GM19239 (cell line): Measurements from ENCODE around the gene GALNT18.

Experiments used
- DNase-seq: peaks from one replicate; pipeline ENCODE4 v3.0.0; 2011; ENCODE audit warnings: low spot score; ENCODE audit not compliant: insufficient read length
- FAIRE-seq: peaks from 2 replicates; lab custom pipeline; 2011; peaks lifted over from hg19 to GRCh38; lab: Jason Lieb, UNC

GALNT18 gene

DNA sequence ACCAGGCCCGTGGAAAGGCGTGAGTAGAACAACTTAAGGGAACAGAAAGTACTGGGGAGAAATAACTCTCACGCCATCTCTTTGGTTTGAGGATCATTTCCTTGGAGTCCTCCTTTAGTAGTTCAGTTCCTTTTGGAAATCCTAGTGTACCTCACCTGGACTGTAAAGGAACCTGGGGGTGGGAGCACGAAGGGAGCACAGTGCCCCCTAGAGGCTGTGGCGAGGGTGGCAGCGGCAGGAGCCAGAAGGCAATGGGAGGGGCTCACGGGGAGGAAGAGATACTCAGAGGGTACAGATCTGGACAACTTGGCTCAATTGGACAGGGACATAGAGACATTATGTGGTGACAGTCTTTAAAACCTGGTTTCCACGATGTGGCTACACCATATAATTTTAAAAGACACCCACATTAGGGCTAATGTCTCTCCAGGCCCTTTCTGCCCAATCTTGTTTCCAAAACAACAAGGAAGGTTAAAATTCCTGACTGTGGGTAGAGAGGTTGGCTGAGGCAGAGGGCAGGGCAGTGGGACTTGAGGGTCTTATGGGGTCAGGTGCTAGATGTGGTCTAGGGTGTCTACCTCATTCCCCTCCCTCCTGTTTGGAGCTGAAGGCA is 355.7 kb downstream of the GALNT18 start:
- DNase-seq (peak; percentile 61), FAIRE-seq (peak; percentile 90)

DNA sequence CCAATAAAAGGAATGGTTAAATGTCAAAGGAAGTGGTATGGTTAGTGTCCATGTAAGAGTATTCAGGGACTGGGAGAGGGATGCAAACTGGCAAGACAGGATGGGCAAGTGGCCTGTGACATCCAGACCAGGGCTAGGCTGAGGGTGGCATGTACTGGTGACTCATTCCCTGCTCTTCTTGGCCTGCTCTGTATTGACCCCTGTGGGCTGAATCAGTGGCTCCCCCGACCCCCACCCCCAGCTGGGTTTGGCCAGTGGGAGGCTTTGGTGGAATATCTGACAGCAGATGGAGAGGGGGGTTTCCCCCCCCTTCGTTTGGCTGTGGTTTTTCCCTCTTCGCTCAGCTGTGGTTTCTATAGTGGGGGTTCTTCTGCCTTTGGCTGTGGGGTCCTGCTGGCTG is 356.5 kb downstream of the GALNT18 start:
- DNase-seq (no peak), FAIRE-seq (no peak)

DNA sequence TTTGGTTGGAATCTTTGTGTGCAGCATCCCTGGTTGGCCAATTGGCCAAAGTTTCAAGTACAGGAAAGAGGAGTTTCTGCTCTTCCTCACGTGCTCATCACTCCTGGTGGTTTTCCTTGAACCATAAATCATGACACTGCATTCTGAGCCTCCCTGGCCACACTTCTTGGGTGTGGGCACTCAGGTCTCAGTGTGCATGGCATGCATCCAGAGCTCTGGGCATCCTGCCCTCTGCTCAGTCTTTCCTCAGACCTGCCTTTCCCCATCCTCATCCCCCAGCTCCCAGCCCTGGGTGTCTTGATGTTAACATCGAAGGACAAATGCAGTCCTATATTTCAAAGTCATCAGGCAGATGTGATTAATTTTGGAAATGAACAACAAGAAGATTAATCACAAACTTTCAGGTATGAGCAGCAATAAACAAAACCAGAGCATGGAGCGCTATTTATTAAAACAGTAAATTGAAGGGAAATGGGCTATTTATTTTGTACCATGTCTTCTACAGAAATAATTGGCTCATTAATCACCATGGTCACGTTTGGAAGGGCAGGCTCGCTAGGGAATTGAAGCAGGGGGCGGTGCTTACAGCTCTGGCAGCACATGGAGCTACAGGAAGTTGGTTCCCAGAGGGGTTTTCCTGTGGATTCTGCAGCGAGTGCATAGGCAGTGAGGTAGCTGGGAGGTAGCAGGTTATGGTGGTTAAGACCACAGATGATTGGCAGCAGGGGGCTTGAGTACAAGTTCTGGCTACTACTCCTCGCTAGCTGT is 358.4 kb downstream of the GALNT18 start:
- DNase-seq, result no peak
- no peak for FAIRE-seq

DNA sequence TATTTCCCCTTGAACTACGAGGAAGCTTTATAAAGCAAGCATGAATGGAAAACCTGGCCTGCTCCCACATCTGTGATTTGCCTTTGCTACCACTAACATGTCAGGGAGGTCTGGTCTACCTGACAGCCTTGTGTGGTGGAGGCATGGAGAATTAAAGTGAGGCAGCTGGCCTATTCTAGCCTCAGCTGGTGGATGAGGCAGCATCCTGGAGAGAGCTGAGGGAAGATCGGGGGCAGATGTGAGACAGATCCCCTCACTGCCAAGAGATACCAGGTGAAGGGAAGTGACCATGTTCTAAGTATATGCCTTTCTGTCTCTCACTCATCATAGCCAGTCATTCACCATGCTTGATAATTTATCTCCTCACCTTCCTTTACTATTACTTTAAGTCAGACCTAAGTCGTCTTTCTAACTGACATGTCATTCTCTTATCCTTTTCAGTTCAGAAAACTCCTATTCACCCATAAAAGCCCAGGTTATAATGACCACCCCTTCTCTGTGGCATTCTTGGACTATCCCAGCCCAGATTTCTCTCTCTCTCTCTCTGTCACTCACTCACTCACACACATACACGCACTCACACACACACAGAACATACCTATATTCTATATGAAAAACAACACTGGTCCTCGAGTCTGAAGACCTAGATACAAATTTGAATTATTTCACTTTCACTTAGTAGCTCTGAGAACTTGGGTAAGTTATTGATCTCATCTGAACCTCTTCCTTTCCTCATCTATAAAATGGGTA is 359.5 kb downstream of the GALNT18 start:
- no peak for DNase-seq
- FAIRE-seq, result no peak

DNA sequence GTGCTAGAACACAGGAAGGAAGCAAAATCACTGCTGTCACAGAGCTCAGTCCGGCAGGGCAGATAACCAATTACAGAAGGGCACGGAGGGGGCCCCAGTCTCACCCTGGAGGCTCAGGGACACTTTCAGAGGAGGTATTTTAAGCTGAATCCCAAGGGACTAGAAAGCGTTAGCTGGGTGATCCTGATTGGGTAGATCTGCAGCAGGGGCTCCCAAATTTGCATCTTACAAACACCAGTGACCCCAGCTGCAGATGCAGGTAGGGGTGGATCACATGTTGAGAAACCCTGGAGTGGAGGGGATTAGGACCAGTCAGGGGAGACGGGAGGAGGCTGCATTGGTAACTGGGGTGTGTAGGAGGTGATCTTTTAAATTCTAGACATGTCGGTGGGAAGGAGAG is 360.2 kb downstream of the GALNT18 start:
- FAIRE-seq (no peak), DNase-seq (no peak)

DNA sequence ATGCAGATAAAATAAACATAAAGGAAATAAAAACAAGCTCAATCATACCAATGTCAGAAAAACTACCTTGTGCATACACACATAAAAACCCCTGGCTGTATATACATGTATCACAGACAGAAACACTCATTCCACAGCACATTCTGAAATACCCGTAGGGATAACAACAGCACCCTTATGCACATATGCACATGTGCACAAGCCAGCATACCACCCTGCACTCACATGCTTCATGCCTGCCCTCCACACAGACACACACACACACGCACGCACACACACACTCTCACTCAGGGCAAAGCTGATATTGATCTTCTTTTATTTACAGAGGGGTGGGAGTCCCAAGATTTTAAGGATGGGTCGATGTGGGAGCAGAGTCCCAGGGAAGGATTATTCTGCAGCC is 360.9 kb downstream of the GALNT18 start:
- DNase-seq (no peak), FAIRE-seq (no peak)

DNA sequence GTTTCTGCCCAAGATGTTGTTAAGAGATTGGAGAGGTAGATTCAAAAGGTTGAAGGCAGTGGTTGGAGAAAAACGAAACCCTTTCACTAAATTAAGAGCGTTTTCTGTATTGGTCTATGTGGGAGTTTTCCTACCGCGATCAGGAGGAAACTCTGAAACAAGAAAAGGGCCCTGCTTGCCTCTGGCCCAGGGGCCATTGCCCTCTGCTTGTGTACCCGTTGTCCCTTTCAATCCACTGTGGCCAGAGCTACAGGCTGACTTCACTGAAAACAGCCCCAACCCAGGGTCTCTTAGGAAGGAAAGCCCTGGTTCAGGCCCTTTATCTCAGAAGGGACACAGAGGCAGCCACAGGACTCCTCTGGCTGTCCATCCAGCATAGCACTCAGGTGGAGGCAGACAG is 367.8 kb downstream of the GALNT18 start:
- FAIRE-seq, result no peak

DNA sequence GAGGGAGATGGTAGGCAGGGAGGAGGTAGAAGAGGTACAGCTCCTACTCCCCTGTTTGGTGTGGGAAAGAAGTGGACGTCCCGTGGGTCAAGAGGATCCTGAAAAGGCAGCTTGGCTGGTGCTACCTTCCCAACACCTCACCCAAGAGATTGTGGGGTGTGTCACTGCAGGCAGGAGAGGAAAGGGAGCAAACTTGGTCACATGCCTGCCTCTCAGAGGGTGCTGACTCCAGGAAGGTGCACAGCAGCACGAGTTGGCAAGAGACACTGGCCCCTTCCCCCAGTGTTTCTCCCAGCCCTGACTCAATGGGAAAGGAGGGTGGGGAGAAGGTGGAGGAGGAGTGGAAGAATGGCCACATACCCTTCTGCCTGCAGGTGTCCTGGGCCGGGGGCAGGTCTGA is 368.3 kb downstream of the GALNT18 start:
- FAIRE-seq, result no peak
- DNase-seq, result no peak

More for the DNA sequence above, 367.8 kb downstream of the GALNT18 start:
- DNase-seq, result no peak

DNA sequence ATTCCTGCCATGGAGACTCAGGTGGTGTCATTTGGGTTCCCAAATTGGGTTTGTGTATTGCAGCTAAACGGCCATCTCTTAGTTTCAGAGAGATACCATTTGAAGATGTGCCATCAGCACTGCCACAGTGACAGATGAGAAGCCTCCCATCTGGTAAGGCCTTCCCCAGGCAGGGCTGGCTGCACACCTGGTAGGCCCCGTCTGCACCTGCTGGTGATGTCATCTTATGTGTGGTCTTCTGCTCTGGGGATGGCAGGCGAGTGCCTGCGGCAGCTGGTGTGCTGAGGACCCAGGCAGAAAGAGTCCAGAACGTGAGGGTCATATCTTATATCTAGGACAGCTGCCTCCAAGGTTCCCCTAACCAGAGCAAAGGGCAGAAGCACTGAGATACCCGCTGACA is 369.4 kb downstream of the GALNT18 start:
- FAIRE-seq (no peak), DNase-seq (no peak)

DNA sequence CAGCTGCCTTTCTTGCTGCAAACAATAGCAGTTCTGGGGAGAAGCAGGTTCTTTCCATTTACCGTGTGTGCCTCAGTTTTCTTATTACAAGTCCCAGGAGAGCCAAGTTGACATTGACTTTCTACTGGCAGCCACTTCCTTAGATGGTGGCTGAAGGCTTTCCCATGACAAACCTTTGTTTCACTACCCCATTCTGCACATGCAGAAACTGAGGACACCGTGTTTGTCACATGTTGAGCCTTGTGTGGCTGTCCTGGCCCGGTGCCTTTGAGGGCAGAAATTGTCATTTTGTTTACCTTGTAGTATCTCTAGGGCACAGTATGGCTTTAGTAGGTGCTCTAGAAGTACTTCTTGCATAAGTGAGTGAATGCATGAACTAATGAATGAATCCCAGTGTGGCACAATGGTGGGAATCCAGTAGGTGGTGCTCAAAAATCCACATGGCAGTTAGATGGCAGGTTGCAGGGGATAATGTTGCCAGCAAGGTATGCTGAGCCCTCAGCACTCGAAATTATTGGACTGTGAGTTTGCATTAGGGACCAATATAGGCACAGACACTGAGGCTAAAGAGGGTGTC is 370.3 kb downstream of the GALNT18 start:
- DNase-seq (no peak), FAIRE-seq (no peak)

DNA sequence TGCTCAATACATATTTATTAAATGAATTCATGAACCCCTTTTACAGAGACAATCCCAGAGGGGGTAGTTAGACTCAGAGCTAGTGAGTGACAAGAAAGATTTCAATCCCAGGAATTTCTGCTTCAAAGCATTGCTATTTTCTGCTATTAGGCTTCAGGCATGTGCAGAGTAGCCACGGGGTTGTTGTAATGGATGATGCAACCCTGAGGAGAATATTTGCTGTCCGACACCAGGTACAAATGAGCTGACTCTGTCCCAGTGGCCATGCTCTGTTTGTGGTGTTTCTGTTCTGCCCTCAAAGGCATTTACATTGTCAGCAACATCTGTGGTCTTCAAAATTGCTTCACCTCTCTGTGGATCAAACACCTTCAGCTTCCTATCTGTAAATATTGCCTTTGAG is 371.3 kb downstream of the GALNT18 start:
- FAIRE-seq (no peak), DNase-seq (no peak)

DNA sequence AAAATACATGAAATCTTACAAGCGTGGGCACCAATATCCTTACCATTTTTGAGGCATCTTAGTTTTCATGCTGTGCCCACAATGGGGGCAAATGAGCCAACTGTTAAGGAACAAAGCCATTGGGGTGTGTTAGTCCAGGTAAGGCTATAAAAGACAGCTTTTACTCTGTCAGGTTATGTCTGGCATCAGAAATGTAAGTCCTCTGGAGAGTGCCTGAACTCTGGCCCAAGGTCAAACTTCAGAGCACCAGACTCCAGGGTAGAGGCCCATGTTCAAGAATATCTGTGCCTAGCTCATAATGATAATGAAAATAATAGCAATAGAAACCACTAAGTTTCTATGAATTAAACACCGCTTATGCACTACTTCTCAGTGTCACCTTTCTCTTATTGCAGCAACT is 374.2 kb downstream of the GALNT18 start:
- FAIRE-seq, result no peak
- DNase-seq, result no peak

DNA sequence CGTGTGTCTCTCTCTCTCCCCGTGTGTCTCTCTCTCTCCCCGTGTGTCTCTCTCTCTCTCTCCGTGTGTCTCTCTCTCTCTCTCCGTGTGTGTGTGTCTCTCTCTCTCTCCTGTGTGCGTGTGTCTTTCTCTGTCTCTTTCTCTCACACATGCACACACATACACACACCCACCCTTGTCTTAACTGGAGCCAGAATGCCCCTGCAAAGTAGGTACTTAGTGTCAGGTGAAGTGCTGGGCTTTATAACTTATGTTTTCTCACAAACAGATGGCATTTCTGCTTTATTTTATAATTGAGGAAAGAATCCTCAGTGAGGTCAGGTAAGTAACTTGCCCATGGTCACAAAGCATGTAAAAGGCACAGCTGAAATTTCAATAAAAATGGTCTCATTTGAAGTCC is 374.7 kb downstream of the GALNT18 start:
- no peak for DNase-seq
- FAIRE-seq, result no peak

DNA sequence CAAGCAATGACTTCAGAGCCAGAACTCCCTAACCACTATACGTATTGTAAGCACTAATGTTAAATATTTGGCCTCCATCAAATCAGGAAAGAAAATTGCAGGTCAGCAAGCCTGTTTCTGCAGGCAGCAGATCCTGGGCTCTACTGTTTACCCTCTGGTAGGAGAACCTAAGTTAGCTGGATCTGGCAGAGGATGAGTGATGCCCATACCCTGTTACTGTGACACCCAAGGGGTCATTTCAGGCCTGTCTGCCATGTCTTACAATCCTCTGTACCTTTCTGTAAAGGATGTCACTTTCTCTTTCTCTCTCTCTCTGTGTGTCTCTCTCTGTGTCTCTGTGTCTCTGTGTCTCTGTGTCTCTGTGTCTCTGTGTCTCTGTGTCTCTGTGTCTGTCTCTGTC is 375.6 kb downstream of the GALNT18 start:
- no peak for FAIRE-seq
- DNase-seq, result no peak

DNA sequence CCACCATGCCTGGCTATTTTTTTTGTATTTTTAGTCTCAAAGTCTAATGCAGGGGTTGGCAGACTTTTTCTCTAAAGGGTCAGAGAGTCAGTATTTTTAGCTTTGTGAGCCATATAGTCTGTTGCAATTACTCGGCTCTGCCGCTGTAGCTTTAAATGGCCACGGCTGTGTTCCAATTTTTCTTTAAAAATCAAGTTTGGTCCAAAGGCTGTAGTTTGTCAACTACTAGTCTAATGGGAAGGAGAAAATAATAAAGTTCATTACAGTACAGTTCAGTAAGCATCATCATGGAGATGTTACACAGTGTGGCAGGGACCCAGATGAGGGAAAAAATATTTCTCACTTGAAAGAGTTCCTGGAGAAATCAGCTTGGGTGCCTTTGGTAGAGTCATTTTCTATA is 376.4 kb downstream of the GALNT18 start:
- no peak for FAIRE-seq
- DNase-seq, result no peak

DNA sequence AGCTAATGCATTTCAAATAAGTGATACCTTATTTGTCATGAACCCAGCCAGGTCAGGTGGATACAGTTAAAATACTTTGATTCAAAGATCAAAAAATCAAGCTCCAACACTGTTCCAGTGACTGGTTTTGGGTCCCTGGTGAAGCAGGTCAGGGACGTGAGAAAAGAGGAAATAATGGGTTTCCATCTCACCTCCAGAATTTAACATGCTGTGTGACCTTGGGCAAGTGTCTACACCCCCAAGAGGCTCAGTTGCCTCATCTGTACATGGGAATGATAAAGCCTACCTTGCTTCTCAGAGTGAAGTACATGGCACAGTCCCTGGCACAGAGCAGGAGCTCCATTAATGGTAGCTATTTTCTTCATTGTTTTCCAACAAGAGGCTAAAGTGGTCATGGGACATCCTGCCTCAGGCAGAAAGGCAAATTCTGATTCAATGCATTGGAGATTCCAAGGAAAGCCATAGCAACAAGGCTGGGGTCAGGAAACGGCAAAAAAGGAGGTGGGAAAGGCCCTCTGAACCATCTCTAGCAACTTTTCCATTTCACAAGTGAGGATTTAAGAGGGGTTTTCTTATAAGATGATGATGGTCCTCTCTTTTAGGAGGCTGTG is 377.2 kb downstream of the GALNT18 start:
- DNase-seq (no peak), FAIRE-seq (no peak)

DNA sequence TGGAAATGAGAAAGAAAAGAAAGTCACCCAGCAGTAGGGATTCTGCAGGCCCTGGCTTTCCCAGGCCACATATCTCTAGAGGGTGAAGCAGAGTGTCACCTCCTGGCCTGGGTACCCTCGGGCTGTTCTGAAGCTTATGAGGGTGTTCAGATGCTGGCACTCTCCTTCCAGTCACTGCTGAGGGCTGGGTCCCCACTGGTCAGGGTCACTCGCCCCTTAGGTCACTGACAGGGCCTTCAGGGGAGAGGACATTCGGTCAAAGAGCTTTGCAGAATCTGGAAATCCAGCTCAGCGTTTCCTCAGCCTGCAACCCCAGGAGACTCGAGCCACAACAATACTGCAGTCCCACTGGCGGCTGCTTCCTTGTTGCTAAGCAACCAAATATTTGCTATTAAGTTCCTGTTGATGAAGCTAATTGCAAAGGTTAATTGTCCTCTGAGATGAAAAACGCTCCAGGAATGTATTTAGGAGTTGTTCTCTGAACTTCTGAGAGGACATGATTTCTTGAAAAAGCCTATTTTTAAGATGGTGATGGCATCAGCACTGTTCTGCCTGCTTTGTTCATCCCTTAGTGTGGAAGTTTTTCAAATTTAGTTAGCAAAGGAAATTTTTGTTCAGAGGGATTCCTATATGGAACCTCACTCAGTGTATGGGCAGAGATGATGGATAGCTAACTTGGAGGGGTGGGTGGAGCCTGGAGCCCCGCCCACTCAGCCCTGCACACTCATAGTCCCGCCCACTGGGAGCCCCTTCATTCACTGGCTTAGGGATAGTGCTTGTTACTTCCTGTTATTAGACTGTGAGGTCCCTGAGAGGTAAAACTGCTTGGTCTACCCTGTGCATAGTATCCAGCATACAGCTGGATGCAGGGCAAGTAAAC is 378.0 kb downstream of the GALNT18 start:
- FAIRE-seq (no peak), DNase-seq (peak; percentile 23)

DNA sequence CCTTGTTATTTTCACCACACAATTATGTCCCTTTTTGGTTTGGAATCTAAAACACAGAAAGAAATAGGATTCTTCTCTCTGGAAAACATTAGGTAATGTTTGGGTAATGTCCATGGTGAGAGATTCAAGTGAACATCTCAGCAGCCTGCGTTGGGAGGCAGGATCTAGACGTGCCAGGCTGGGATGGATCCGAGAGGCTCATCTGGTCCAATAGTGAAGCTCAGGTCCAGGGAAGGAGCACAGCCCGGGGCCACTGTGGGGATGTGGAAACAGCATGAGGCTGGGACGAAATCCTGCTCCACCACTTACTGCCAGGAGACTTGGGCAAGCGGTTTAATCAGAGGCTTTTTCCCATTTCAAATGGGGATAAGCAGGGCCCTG is 378.6 kb downstream of the GALNT18 start:
- FAIRE-seq, result no peak

DNA sequence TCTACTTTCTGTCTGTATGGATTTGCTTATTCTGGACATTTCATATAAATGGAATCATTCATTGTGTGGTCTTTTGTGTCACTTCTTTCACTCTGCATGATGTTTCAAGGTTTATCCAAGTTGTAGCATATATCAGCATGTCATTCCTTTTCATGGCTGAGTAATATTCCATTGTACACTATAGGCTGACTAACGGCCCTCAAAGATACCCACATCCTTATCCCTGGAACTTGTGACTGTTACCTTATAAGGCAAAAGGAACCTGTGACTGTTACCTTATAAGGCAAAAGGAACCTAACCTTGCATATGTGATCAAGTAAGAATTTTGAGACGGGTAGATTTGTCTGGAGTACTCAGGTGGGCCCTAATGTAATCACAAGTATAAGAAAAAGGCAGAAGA is 380.5 kb downstream of the GALNT18 start:
- DNase-seq (no peak), FAIRE-seq (no peak)

More for the DNA sequence above, 378.6 kb downstream of the GALNT18 start:
- no peak for DNase-seq

DNA sequence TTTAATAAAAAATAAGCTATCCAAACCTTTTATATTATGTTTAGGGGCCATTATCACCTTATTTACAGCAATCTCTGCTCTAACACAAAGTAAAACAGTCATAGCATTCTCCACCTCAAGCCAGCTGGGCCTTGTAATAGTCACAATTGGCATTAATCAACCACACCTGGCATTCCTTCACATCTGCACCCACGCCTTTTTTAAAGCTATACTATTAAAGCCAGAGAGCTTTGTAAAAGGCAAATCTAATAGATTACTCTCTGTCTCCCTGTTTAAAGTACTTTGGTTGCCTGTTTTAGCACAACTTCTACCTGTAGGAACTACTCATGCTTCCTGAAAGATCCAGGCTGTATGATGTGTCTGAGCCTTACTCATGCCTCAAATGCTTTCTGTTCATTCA is 381.8 kb downstream of the GALNT18 start:
- no peak for FAIRE-seq

More for the DNA sequence above, 381.8 kb downstream of the GALNT18 start:
- no peak for DNase-seq
